ENCODE measurements around the gene ETV5.
A peak's percentile ranks its signal among the peaks of the same experiment; 100 is the strongest.

Gene ETV5

DNA sequence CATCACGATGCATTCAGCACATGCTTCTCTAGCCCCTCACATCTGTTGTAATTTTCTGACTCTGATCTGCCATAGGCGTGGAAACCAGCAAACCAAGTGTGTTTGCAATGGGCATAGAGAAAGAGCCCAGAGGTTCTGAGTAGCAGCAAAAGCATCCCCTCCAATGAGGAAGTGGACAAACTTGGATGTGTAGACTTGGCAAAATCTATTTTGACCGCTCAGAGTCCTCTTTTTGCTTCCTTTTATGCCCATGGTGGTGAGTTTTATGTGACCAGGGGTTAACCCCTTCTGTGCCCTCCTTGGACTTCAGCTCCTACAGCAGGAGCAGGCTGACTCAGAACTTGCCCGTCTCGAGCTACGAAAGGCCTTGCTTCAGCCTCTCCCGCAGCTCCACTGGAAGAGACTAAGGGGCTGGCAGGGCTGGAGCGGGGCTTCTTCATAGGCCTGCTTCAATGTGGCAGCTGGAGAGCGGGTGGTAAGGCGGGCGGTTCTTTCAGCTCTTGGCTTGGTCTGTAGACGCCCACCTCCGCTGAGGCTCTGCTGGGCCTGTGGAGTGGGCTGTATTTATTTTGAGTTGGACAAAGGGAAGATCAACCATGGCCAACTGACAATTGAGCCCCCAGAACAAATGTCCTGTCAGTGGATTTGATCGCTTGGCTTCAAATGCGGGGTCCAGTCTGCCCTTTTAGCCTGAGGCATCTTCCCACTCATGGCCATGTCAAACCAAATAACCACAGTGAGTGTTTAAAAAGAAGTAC is 6.5 kb upstream of the ETV5 start:
- DNase-seq (ENCODE audit: low read depth) = no peak
- no peak overlapping the region for H3K4me3 ChIP-seq (ENCODE audit: low read length)

DNA sequence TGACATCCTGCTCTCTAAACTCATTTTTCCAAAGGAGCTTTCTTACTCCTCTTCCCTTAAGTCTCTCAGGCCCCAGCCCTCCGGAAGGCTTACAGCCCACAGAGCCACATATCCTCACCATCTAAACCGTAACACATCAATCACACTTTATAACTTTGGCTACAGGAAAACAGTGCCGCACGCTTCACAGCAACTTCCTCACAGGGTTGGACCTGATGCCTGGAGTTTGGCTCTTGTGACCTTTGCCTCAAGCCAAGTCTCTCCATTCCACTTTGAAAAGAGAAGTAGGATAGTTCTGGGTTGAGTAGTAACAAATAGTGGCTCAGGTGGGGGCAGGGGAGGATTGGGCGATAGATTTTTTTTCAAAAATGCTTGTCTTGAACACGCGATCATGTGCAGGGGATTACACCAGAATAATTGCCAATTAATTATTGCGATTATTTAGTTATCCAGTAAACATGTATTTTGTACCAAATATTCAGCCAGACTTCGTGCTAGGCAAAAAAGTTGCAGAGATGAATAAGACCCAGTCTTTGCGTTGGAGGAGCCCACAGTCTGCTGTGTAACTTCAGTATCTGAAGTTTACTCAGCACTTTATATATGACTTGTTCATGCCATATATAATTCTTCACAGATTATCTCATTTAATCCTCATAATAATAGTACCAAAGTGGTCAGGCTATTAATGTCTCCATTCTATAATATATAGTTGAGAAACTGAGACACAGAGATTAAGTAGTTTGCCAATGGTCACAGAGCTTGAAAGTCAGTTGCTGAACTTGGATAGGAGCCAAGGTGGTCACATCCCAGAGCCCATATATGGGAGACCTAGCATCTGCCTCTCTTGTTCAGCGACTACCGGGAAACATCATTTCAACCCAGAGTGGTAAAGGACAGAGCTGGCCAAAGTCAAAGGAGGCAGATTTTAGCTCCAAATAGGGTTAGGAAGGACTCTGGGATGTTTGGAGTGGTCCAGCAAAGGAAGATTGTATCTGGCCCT is 2.4 kb upstream of the ETV5 start:
- no peak overlapping the region for H3K4me3 ChIP-seq (ENCODE audit: low read length)
- TF ChIP-seq, protein P1, sequence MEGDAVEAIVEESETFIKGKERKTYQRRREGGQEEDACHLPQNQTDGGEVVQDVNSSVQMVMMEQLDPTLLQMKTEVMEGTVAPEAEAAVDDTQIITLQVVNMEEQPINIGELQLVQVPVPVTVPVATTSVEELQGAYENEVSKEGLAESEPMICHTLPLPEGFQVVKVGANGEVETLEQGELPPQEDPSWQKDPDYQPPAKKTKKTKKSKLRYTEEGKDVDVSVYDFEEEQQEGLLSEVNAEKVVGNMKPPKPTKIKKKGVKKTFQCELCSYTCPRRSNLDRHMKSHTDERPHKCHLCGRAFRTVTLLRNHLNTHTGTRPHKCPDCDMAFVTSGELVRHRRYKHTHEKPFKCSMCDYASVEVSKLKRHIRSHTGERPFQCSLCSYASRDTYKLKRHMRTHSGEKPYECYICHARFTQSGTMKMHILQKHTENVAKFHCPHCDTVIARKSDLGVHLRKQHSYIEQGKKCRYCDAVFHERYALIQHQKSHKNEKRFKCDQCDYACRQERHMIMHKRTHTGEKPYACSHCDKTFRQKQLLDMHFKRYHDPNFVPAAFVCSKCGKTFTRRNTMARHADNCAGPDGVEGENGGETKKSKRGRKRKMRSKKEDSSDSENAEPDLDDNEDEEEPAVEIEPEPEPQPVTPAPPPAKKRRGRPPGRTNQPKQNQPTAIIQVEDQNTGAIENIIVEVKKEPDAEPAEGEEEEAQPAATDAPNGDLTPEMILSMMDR (IDR thresholded peaks at IDR 0.05; ENCODE audit: insufficient read depth, low read depth, low read length, missing control alignments) = no peak

More for the DNA sequence above, 6.5 kb upstream of the ETV5 start:
- TF ChIP-seq, protein P1 (IDR thresholded peaks at IDR 0.05; ENCODE audit: insufficient read depth, low read depth, low read length, missing control alignments) = no peak

DNA sequence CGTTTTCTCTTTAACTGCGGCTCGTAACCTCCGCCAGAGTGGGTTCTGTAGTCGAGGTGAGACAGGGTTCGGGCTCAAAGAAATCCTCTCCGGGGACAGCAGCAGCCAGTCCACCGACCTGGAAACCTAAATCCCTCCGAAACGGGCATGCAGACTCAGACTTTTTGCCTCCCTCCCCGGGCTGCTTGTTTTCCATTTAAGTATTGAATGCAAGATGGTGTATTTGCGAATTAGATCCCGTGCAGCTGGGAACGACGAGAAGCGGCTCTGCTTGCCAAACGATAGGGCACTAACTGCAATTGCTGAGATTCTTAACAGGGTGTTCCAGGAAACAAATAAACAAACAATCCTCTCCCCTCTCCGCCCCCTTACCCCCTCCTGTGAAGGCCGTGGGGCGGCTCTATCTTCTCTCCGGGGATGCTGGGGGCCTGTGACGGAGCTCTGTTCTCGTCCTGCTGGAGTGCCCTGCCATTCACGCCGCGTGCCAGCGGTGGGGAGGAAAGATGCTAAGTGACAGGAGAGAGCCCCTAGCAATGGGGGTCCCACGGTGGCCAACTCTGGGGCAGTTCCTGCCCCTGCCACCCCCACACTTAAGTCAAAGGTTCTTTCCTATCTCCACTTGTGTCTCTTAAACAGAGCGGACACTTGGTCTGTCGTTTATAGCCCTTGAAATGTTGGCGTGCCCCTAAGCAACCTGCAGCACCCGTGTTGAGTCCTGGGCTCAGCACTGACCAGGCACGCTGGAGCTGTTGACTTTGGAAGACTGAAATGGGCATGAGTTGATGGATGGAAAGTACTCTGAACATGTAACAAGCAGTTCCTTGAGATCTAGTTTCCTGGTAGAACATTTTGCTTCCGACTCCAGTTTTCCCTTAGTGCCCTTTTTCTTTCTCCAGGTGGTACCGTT is 1.3 kb upstream of the ETV5 start:
- TF ChIP-seq, protein P1 (IDR thresholded peaks at IDR 0.05; ENCODE audit: insufficient read depth, low read depth, low read length, missing control alignments) = no peak
- DNase-seq (ENCODE audit: low read depth) = peak; percentile 22

More for the DNA sequence above, 2.4 kb upstream of the ETV5 start:
- no peak for DNase-seq (ENCODE audit: low read depth)

DNA sequence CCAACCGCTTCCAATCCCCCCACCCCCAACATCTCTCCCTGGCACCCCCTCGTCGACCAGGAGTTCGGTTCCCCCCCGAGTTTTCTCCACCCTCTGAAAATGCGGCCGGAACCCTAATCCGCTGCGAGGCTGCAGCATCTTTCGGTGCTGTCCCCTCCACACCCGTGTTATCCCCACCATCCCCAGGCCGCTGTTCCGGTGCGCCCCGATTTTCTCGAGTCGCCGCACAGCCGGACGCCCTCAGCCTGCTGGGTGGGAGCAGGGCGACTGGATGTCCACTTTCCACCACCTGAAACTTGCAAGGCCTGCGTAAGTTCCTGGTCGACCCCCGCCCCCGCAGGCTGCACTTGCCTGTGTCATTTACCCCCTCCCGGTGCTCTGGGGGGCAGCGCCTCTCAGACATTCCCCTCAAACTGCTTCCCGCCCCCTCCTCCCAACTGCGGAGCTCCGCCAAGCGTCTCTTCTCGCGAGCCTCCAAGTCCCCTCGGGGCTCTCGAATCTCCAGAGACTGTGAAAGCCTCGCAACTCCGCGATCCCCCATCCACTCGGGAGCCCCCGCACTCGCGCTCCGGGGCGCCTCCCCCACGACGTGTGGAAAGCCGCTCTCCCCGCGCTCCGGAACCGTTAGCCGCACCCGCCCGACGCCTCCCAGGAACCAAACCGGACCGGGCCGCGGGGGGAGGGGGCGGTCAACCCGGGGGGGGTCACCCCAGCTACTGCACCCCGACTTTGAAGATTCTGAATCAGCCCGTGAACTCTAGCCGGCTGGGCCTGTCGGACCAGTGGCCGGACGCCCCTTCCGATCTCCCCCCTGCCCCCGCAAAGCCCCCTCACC is 566 bp downstream of the ETV5 start:
- H3K4me3 ChIP-seq (ENCODE audit: low read length) = peak overlapping the region; percentile 48
- TF ChIP-seq, protein P1 (IDR thresholded peaks at IDR 0.05; ENCODE audit: insufficient read depth, low read depth, low read length, missing control alignments) = no peak
- DNase-seq (ENCODE audit: low read depth) = peak; percentile 59

More for the DNA sequence above, 1.3 kb upstream of the ETV5 start:
- peak overlapping the region; percentile 58 for H3K4me3 ChIP-seq (ENCODE audit: low read length)

DNA sequence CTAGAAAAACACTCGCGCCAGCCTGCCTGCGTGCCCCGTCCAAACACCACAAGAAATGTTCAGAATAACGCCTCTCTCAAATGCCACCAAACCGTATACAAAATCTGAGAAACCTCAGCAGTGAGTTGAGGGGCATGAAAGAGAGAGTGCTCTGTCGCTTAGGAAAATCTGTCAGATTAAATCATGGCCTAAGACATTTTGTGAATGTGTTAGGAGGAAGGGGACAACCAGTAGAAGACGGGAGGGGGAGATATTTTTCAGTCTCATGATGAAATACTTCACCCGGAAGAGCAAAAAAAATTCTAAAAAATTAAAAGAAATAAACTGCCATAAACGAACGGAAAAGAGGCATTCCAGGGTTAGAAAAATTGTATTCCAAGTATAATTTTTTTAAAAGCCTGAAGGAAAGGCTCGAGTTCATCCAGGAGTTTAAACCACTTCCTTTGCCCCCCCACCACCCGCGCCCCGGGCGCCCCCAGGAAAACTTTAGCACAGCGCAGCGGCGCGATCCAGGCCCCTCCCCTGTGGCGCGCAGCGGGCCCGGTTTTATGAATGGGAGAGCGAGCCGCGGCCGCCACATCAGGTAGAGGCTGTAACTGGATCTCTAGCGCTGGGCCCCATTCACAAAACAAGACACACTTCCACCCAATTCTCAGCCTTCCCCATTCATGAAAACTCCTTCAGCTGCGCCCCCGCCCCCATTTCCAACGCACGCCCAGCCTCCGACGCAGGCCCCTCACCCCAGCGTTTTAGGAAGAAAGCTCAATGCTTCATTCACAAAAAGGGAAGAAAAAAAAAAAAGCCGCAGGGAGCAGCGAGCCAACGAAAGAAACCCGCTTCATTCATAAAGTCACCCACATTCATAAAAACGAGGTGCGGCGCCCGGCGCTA is 1.4 kb downstream of the ETV5 start:
- DNase-seq (ENCODE audit: low read depth) = peak; percentile 79
- TF ChIP-seq, protein P1 (IDR thresholded peaks at IDR 0.05; ENCODE audit: insufficient read depth, low read depth, low read length, missing control alignments) = no peak
- H3K4me3 ChIP-seq (ENCODE audit: low read length) = peak overlapping the region; percentile 48
